IMR-90 (cell line): ENCODE measurements around the gene IGF2. TPM values are rescaled to one million over a fixed set of nuclear protein-coding genes. Genes with fewer than 3 reads are reported as not detected.

Source experiments
- ATAC-seq: fragments of 200-7000 bp; cut with Tn5 transposase; 2 replicates; pipeline ENCODE4 v1.9.1; 2020; ENCODE audit warnings: low read depth, mild to moderate bottlenecking, moderate library complexity
- BruUV-seq: library from RNA; stranded (reverse); fragments of 400-500 nt; replicated peaks from 2 replicates; lab custom pipeline; 2021; lab: Mats Ljungman, UMichigan
- CTCF ChIA-PET: fragments of 300-600 bp; formaldehyde crosslinking; extraction: SDS; loops from one replicate; lab custom pipeline; 2021; ENCODE audit warnings: antibody characterized with exemption; lab: Yijun Ruan, JAX
- POLR2A ChIA-PET: fragments of 300-600 bp; sonication (Branson Sonifier 250); formaldehyde crosslinking; loops from one replicate; lab custom pipeline; 2022; ENCODE audit warnings: antibody characterized with exemption; ENCODE audit not compliant: unreplicated experiment; lab: Charles Lee
- DNase-seq: peaks from one replicate; pipeline ENCODE4 v3.0.0; 2013
- H2AFZ ChIP-seq: replicated peaks from 2 replicates; pipeline ENCODE3; 2013; ENCODE audit warnings: low read length, mild to moderate bottlenecking; ENCODE audit not compliant: poor library complexity
- H2AK5ac ChIP-seq: 2 replicates; pipeline ENCODE4 v1.6.1; 2013; ENCODE audit warnings: low read depth, low read length, inconsistent platforms
- H2AK9ac ChIP-seq: replicated peaks from 2 replicates; pipeline ENCODE3; 2013; ENCODE audit warnings: mild to moderate bottlenecking, low read depth, low read length, moderate library complexity; ENCODE audit not compliant: poor library complexity
- H2BK120ac ChIP-seq: 2 replicates; pipeline ENCODE4 v1.6.1; 2013; ENCODE audit warnings: low read depth, low read length, inconsistent platforms
- H2BK15ac ChIP-seq: 3 replicates; pipeline ENCODE4 v1.6.1; 2013; ENCODE audit warnings: low read depth, low read length, inconsistent platforms
- H2BK20ac ChIP-seq: 2 replicates; pipeline ENCODE4 v1.6.1; 2013; ENCODE audit warnings: low read depth, mild to moderate bottlenecking, inconsistent platforms, low read length, moderate library complexity
- H2BK5ac ChIP-seq: 2 replicates; pipeline ENCODE4 v1.6.1; 2013; ENCODE audit warnings: mild to moderate bottlenecking, low read depth, low read length, inconsistent platforms; ENCODE audit not compliant: poor library complexity, severe bottlenecking
- H3K14ac ChIP-seq: replicated peaks from 2 replicates; pipeline ENCODE4 v1.6.1; 2013; ENCODE audit warnings: low read depth, low read length, inconsistent platforms
- H3K18ac ChIP-seq: 2 replicates; pipeline ENCODE4 v1.6.1; 2013; ENCODE audit warnings: low read depth, low read length, control low read depth
- H3K23ac ChIP-seq: 2 replicates; pipeline ENCODE4 v1.6.1; 2013; ENCODE audit warnings: low read depth, low read length, inconsistent platforms
- H3K27ac ChIP-seq: 2 replicates; pipeline ENCODE4 v1.5.1; 2013; ENCODE audit warnings: mild to moderate bottlenecking, control low read depth, low read length; ENCODE audit not compliant: insufficient read depth
- H3K27me3 ChIP-seq: 2 replicates; pipeline ENCODE4 v1.6.1; 2013; ENCODE audit warnings: low read length; ENCODE audit not compliant: control insufficient read depth, insufficient read depth
- H3K36me3 ChIP-seq: 2 replicates; pipeline ENCODE4 v1.6.1; 2013; ENCODE audit warnings: low read length, mixed read lengths; ENCODE audit not compliant: control insufficient read depth, insufficient read depth
- H3K4ac ChIP-seq: 2 replicates; pipeline ENCODE4 v1.6.1; 2013; ENCODE audit warnings: low read depth, low read length, inconsistent platforms
- H3K4me1 ChIP-seq: 2 replicates; pipeline ENCODE4 v1.6.1; 2013; ENCODE audit warnings: low read length, mixed read lengths; ENCODE audit not compliant: control insufficient read depth, insufficient read depth
- H3K4me2 ChIP-seq: 2 replicates; pipeline ENCODE4 v1.6.1; 2013; ENCODE audit warnings: low read depth, mild to moderate bottlenecking, control low read depth, low read length, moderate library complexity
- H3K4me3 ChIP-seq: 2 replicates; pipeline ENCODE4 v1.5.1; 2013; ENCODE audit warnings: low read depth, mild to moderate bottlenecking, control low read depth, low read length, moderate library complexity; ENCODE audit not compliant: insufficient read depth
- H3K56ac ChIP-seq: 2 replicates; pipeline ENCODE4 v1.6.1; 2013; ENCODE audit warnings: low read length, inconsistent platforms; ENCODE audit not compliant: insufficient read depth; ENCODE audit errors: extremely low read depth
- H3K79me1 ChIP-seq, 2 experiments: 2 replicates each; pipeline ENCODE4 v1.6.1; 2013; ENCODE audit warnings: low read length in 2 of 2, inconsistent platforms in 1 of 2, low read depth in 1 of 2
- H3K9ac ChIP-seq: 2 replicates; pipeline ENCODE4 v1.6.1; 2013; ENCODE audit warnings: low read depth, low read length, control low read depth
- H3K9me1 ChIP-seq: 2 replicates; pipeline ENCODE4 v1.6.1; 2013; ENCODE audit warnings: low read length, inconsistent platforms; ENCODE audit not compliant: insufficient read depth
- H3K9me3 ChIP-seq: 2 replicates; pipeline ENCODE4 v1.6.1; 2013; ENCODE audit warnings: low read length; ENCODE audit not compliant: control insufficient read depth, insufficient read depth
- H4K20me1 ChIP-seq: 2 replicates; pipeline ENCODE4 v1.6.1; 2013; ENCODE audit warnings: low read length, inconsistent platforms; ENCODE audit not compliant: insufficient read depth
- H4K5ac ChIP-seq: 2 replicates; pipeline ENCODE4 v1.6.1; 2013; ENCODE audit warnings: mild to moderate bottlenecking, low read depth, low read length, control low read depth
- H4K8ac ChIP-seq, 2 experiments: 2 replicates each; pipeline ENCODE4 v1.6.1; 2013; ENCODE audit warnings: low read depth in 2 of 2, low read length in 2 of 2, control low read depth in 1 of 2, inconsistent platforms in 1 of 2
- H4K91ac ChIP-seq: 2 replicates; pipeline ENCODE4 v1.6.1; 2013; ENCODE audit warnings: low read depth, low read length, inconsistent platforms; ENCODE audit not compliant: insufficient read depth
- FOS ChIP-seq: fragments of 150-350 bp; IDR thresholded peaks from 2 replicates; pipeline ENCODE4 v1.6.1; 2016; ENCODE audit warnings: low read depth, low read length
- MAFK ChIP-seq: IDR thresholded peaks from 2 replicates; pipeline ENCODE4 v1.6.1; 2012; ENCODE audit warnings: low read depth, low read length, improper control_type of control experiment
- RFX5 ChIP-seq: IDR thresholded peaks from 2 replicates; pipeline ENCODE4 v1.8.0; 2012; ENCODE audit warnings: low read depth, mild to moderate bottlenecking, low read length, moderate library complexity
- SMC3 ChIP-seq: fragments of 150-350 bp; IDR thresholded peaks from 2 replicates; pipeline ENCODE4 v1.6.1; 2016; ENCODE audit warnings: low read depth, mild to moderate bottlenecking, antibody characterized with exemption, low read length, moderate library complexity
- WGBS, 2 experiments: methylation state at CpG; one replicate each; pipeline versions ENCODE4 v1.1.5 to v1.1.7; 2013; ENCODE audit warnings: missing lambda C conversion rate in 2 of 2; ENCODE audit not compliant: insufficient read length in 1 of 2; ENCODE audit errors: extremely low coverage in 2 of 2; 5-methylcytosine and 5-hydroxymethylcytosine counted together
- dilution Hi-C: fragments of 300-500 bp; cut with HindIII; formaldehyde crosslinking; loops from one replicate; pipeline ENCODE4 v1.14.3; 2018; ENCODE audit warnings: low sequenced_read_pairs; ENCODE audit not compliant: unreplicated experiment
- in situ Hi-C: fragments of 300-500 bp; cut with MboI; formaldehyde crosslinking; loops from 3 replicates; pipeline ENCODE4 v1.14.3; 2019; ENCODE audit warnings: low sequenced_read_pairs, inconsistent platforms, mixed read lengths
- intact Hi-C: fragments of 100-400 bp; cut with micrococcal nuclease; formaldehyde crosslinking; loops from 2 replicates; pipeline ENCODE4 v1.10.0; 2022
- polyA plus RNA-seq, 3 experiments: library from polyadenylated mRNA; depleted of rRNA; stranded (reverse); fragments of >200 nt; gene quantifications; 2 replicates each; pipeline ENCODE4 v1.2.3, GENCODE V29; 2012; ENCODE audit warnings: low replicate concordance in 1 of 3
- total RNA-seq: library from RNA; depleted of rRNA; stranded (reverse); fragments of >200 nt; gene quantifications from 2 replicates; pipeline ENCODE4 v1.2.3, GENCODE V29; 2012

IGF2 gene
- total and polyA plus RNA-seq, 2 of the 4 experiments (the other 2 are of a cell fraction) = 2.3 to 21.8 TPM

DNA sequence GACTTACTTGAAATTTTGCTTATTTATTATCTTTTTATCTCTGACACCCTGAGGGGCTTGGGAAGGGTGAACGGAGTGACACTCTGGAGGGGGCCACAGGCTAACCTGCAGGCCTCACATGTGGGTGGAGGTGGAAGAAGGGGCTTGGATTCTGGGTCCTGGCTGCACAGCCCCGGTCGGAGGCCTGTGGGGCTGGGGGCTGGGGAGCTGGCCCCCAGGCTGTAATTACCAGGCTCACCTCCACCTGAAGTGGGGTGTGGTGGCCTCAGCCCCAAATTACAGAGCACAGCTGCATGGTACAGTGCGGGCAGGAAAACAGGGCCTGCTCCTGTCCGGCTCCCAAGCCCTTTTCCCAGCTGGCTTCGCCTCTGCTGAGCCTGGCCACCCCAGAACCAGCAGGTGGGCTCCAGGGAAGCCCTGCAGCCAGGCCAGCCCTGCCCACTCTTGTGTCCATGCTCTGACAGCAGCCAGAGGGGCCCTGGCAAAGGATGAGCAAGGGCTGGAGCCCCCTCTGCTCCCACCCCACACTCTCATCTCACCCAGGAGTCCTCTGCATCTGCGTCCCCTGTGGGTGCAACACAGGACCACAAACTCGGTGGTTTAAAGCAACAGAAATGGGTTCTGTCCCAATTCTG is 48.0 kb downstream of the IGF2 start:
- Histone ChIP-seq H3K27ac (no peak overlapping the region), H2BK120ac (0 out of 2 replicates have a peak overlapping the region, but pooled peaks have one; percentile 13), H3K23ac (no peak overlapping the region), H3K9me3 (peaks cover 9% of the 10 kb centered on the region), H3K4me1 (peaks cover 10% of the 10 kb centered on the region), H2AK9ac (no peak overlapping the region), H3K79me1 (peaks cover 0 to 13% of the 10 kb centered on the region in 2 experiments; a peak in 2 of 4 replicates), H3K4me2 (no peak overlapping the region), H3K27me3 (no peaks in the 10 kb centered on the region), H2BK20ac (no peak overlapping the region), H3K36me3 (no peaks in the 10 kb centered on the region), H3K9me1 (peaks cover 11% of the 10 kb centered on the region), H4K5ac (no peak overlapping the region), H3K4ac (no peak overlapping the region), H4K8ac (no peak overlapping the region), H3K18ac (no peak overlapping the region), H2BK5ac (no peak overlapping the region), H3K14ac (no peak overlapping the region), H4K20me1 (no peaks in the 10 kb centered on the region), H4K91ac (no peak overlapping the region), H2AFZ (peak overlapping the region; percentile 14), H2BK15ac (no peak overlapping the region), H3K9ac (no peak overlapping the region), H2AK5ac (no peak overlapping the region; the same call in 1 of the 2 replicates), H3K56ac (no peak overlapping the region), H3K4me3 (no peak overlapping the region)
- ATAC-seq = no peak
- intact Hi-C loops = no loop called here
- CTCF ChIA-PET = no interaction called here
- POLR2A ChIA-PET = no interaction called here
- TF ChIP-seq MAFK = no peak
- no peak for TF ChIP-seq FOS
- no peak for TF ChIP-seq RFX5
- TF ChIP-seq SMC3 = no peak
- dilution Hi-C loops = no loop called here
- 98% methylated on average over 5 of the region's 8 CpGs; no CpG with 5 or more reads in 1 of the 2 experiments for WGBS, 2 experiments
- no peak for DNase-seq
- no TSS peak for BruUV-seq
- in situ Hi-C loops = no loop called here
